IMR-90 (cell line): ENCODE results near the gene C11orf21. TPM values are rescaled to one million over a fixed set of nuclear protein-coding genes. Genes with fewer than 3 reads are reported as not detected.

Experiments
- ATAC-seq: fragments of 200-7000 bp; cut with Tn5 transposase; 2 replicates; pipeline ENCODE4 v1.9.1; 2020; ENCODE audit warnings: low read depth, mild to moderate bottlenecking, moderate library complexity
- BruUV-seq: library from RNA; stranded (reverse); fragments of 400-500 nt; replicated peaks from 2 replicates; lab custom pipeline; 2021; lab: Mats Ljungman, UMichigan
- CTCF ChIA-PET: fragments of 300-600 bp; formaldehyde crosslinking; extraction: SDS; loops from one replicate; lab custom pipeline; 2021; ENCODE audit warnings: antibody characterized with exemption; lab: Yijun Ruan, JAX
- POLR2A ChIA-PET: fragments of 300-600 bp; sonication (Branson Sonifier 250); formaldehyde crosslinking; loops from one replicate; lab custom pipeline; 2022; ENCODE audit warnings: antibody characterized with exemption; ENCODE audit not compliant: unreplicated experiment; lab: Charles Lee
- DNase-seq: peaks from one replicate; pipeline ENCODE4 v3.0.0; 2013
- H2AFZ ChIP-seq: replicated peaks from 2 replicates; pipeline ENCODE3; 2013; ENCODE audit warnings: low read length, mild to moderate bottlenecking; ENCODE audit not compliant: poor library complexity
- H2AK5ac ChIP-seq: 2 replicates; pipeline ENCODE4 v1.6.1; 2013; ENCODE audit warnings: low read depth, low read length, inconsistent platforms
- H2AK9ac ChIP-seq: replicated peaks from 2 replicates; pipeline ENCODE3; 2013; ENCODE audit warnings: mild to moderate bottlenecking, low read depth, low read length, moderate library complexity; ENCODE audit not compliant: poor library complexity
- H2BK120ac ChIP-seq: 2 replicates; pipeline ENCODE4 v1.6.1; 2013; ENCODE audit warnings: low read depth, low read length, inconsistent platforms
- H2BK15ac ChIP-seq: 3 replicates; pipeline ENCODE4 v1.6.1; 2013; ENCODE audit warnings: low read depth, low read length, inconsistent platforms
- H2BK20ac ChIP-seq: 2 replicates; pipeline ENCODE4 v1.6.1; 2013; ENCODE audit warnings: low read depth, mild to moderate bottlenecking, inconsistent platforms, low read length, moderate library complexity
- H2BK5ac ChIP-seq: 2 replicates; pipeline ENCODE4 v1.6.1; 2013; ENCODE audit warnings: mild to moderate bottlenecking, low read depth, low read length, inconsistent platforms; ENCODE audit not compliant: poor library complexity, severe bottlenecking
- H3K14ac ChIP-seq: replicated peaks from 2 replicates; pipeline ENCODE4 v1.6.1; 2013; ENCODE audit warnings: low read depth, low read length, inconsistent platforms
- H3K18ac ChIP-seq: 2 replicates; pipeline ENCODE4 v1.6.1; 2013; ENCODE audit warnings: low read depth, low read length, control low read depth
- H3K23ac ChIP-seq: 2 replicates; pipeline ENCODE4 v1.6.1; 2013; ENCODE audit warnings: low read depth, low read length, inconsistent platforms
- H3K27ac ChIP-seq: 2 replicates; pipeline ENCODE4 v1.5.1; 2013; ENCODE audit warnings: mild to moderate bottlenecking, control low read depth, low read length; ENCODE audit not compliant: insufficient read depth
- H3K27me3 ChIP-seq: 2 replicates; pipeline ENCODE4 v1.6.1; 2013; ENCODE audit warnings: low read length; ENCODE audit not compliant: control insufficient read depth, insufficient read depth
- H3K36me3 ChIP-seq: 2 replicates; pipeline ENCODE4 v1.6.1; 2013; ENCODE audit warnings: low read length, mixed read lengths; ENCODE audit not compliant: control insufficient read depth, insufficient read depth
- H3K4ac ChIP-seq: 2 replicates; pipeline ENCODE4 v1.6.1; 2013; ENCODE audit warnings: low read depth, low read length, inconsistent platforms
- H3K4me1 ChIP-seq: 2 replicates; pipeline ENCODE4 v1.6.1; 2013; ENCODE audit warnings: low read length, mixed read lengths; ENCODE audit not compliant: control insufficient read depth, insufficient read depth
- H3K4me2 ChIP-seq: 2 replicates; pipeline ENCODE4 v1.6.1; 2013; ENCODE audit warnings: low read depth, mild to moderate bottlenecking, control low read depth, low read length, moderate library complexity
- H3K4me3 ChIP-seq: 2 replicates; pipeline ENCODE4 v1.5.1; 2013; ENCODE audit warnings: low read depth, mild to moderate bottlenecking, control low read depth, low read length, moderate library complexity; ENCODE audit not compliant: insufficient read depth
- H3K56ac ChIP-seq: 2 replicates; pipeline ENCODE4 v1.6.1; 2013; ENCODE audit warnings: low read length, inconsistent platforms; ENCODE audit not compliant: insufficient read depth; ENCODE audit errors: extremely low read depth
- H3K79me1 ChIP-seq, 2 experiments: 2 replicates each; pipeline ENCODE4 v1.6.1; 2013; ENCODE audit warnings: low read length in 2 of 2, inconsistent platforms in 1 of 2, low read depth in 1 of 2
- H3K9ac ChIP-seq: 2 replicates; pipeline ENCODE4 v1.6.1; 2013; ENCODE audit warnings: low read depth, low read length, control low read depth
- H3K9me1 ChIP-seq: 2 replicates; pipeline ENCODE4 v1.6.1; 2013; ENCODE audit warnings: low read length, inconsistent platforms; ENCODE audit not compliant: insufficient read depth
- H3K9me3 ChIP-seq: 2 replicates; pipeline ENCODE4 v1.6.1; 2013; ENCODE audit warnings: low read length; ENCODE audit not compliant: control insufficient read depth, insufficient read depth
- H4K20me1 ChIP-seq: 2 replicates; pipeline ENCODE4 v1.6.1; 2013; ENCODE audit warnings: low read length, inconsistent platforms; ENCODE audit not compliant: insufficient read depth
- H4K5ac ChIP-seq: 2 replicates; pipeline ENCODE4 v1.6.1; 2013; ENCODE audit warnings: mild to moderate bottlenecking, low read depth, low read length, control low read depth
- H4K8ac ChIP-seq, 2 experiments: 2 replicates each; pipeline ENCODE4 v1.6.1; 2013; ENCODE audit warnings: low read depth in 2 of 2, low read length in 2 of 2, control low read depth in 1 of 2, inconsistent platforms in 1 of 2
- H4K91ac ChIP-seq: 2 replicates; pipeline ENCODE4 v1.6.1; 2013; ENCODE audit warnings: low read depth, low read length, inconsistent platforms; ENCODE audit not compliant: insufficient read depth
- MXI1 ChIP-seq: IDR thresholded peaks from 2 replicates; pipeline ENCODE4 v1.6.1; 2012; ENCODE audit warnings: low read depth, mild to moderate bottlenecking, low read length, moderate library complexity, borderline replicate concordance
- NFE2L2 ChIP-seq: fragments of 150-350 bp; IDR thresholded peaks from 2 replicates; pipeline ENCODE4 v1.6.1; 2016; ENCODE audit warnings: low read depth, mild to moderate bottlenecking, low read length
- RCOR1 ChIP-seq: IDR thresholded peaks from 2 replicates; pipeline ENCODE4 v1.6.1; 2012; ENCODE audit warnings: mild to moderate bottlenecking, low read length, improper control_type of control experiment; ENCODE audit not compliant: insufficient replicate concordance
- WGBS, 2 experiments: methylation state at CpG; one replicate each; pipeline versions ENCODE4 v1.1.5 to v1.1.7; 2013; ENCODE audit warnings: missing lambda C conversion rate in 2 of 2; ENCODE audit not compliant: insufficient read length in 1 of 2; ENCODE audit errors: extremely low coverage in 2 of 2; 5-methylcytosine and 5-hydroxymethylcytosine counted together
- dilution Hi-C: fragments of 300-500 bp; cut with HindIII; formaldehyde crosslinking; loops from one replicate; pipeline ENCODE4 v1.14.3; 2018; ENCODE audit warnings: low sequenced_read_pairs; ENCODE audit not compliant: unreplicated experiment
- in situ Hi-C: fragments of 300-500 bp; cut with MboI; formaldehyde crosslinking; loops from 3 replicates; pipeline ENCODE4 v1.14.3; 2019; ENCODE audit warnings: low sequenced_read_pairs, inconsistent platforms, mixed read lengths
- intact Hi-C: fragments of 100-400 bp; cut with micrococcal nuclease; formaldehyde crosslinking; loops from 2 replicates; pipeline ENCODE4 v1.10.0; 2022
- polyA plus RNA-seq, 3 experiments: library from polyadenylated mRNA; depleted of rRNA; stranded (reverse); fragments of >200 nt; gene quantifications; 2 replicates each; pipeline ENCODE4 v1.2.3, GENCODE V29; 2012; ENCODE audit warnings: low replicate concordance in 1 of 3
- total RNA-seq: library from RNA; depleted of rRNA; stranded (reverse); fragments of >200 nt; gene quantifications from 2 replicates; pipeline ENCODE4 v1.2.3, GENCODE V29; 2012

The C11orf21 gene
- total and polyA plus RNA-seq, 2 of the 4 experiments (the other 2 are of a cell fraction) = not detected

DNA sequence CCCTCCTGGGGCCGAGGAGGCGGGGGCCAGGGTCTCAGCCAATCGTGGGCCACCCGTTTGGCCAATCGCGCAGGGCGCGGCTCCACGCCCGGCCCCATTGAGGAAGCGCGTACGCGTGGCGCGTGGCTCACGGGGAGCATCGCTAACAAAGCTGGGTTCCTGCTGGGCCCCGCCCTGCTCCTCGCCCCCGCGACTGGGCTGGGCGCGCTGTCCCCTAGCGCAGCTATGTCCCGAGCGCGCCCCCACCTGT is 30.7 kb downstream of the C11orf21 start:
- CTCF ChIA-PET = no interaction called here
- no peak overlapping the region for H2BK20ac ChIP-seq
- 4% methylated on average over 15 of the region's 28 CpGs; no CpG with 5 or more reads in 1 of the 2 experiments for WGBS, 2 experiments

More for the DNA sequence above, 30.7 kb downstream of the C11orf21 start:
- Histone ChIP-seq H4K91ac (no peak overlapping the region), H3K9me1 (no peaks in the 10 kb centered on the region), H3K4me3 (no peak overlapping the region), H3K56ac (no peak overlapping the region), H2AFZ (no peak overlapping the region), H4K8ac (no peak overlapping the region), H3K36me3 (no peaks in the 10 kb centered on the region), H3K14ac (no peak overlapping the region), H2AK9ac (no peak overlapping the region), H4K5ac (no peak overlapping the region), H2BK120ac (no peak overlapping the region), H2AK5ac (no peak overlapping the region), H3K4me1 (no peaks in the 10 kb centered on the region), H3K79me1 (no peaks in the 10 kb centered on the region), H3K4me2 (no peak overlapping the region), H3K27ac (no peak overlapping the region), H3K27me3 (peaks cover 83% of the 10 kb centered on the region), H3K18ac (no peak overlapping the region), H3K23ac (no peak overlapping the region), H2BK5ac (no peak overlapping the region), H2BK15ac (no peak overlapping the region), H3K9me3 (no peaks in the 10 kb centered on the region), H3K9ac (no peak overlapping the region), H3K4ac (no peak overlapping the region), H4K20me1 (no peaks in the 10 kb centered on the region)
- no peak for TF ChIP-seq NFE2L2
- no peak for TF ChIP-seq MXI1
- no peak for TF ChIP-seq RCOR1
- intact Hi-C loops (no loop called here), dilution Hi-C loops (no loop called here), in situ Hi-C loops (no loop called here)
- DNase-seq (no peak), ATAC-seq (no peak)
- BruUV-seq = no TSS peak
- POLR2A ChIA-PET = no interaction called here
